K562 (cell line): ENCODE data around the gene TNNT2. TPM values are rescaled to one million over a fixed set of nuclear protein-coding genes. Genes with fewer than 3 reads are reported as not detected.

Experiments used
- ATAC-seq: fragments of 200-7000 bp; cut with Tn5 transposase; 3 replicates; pipeline ENCODE4 v1.9.1; 2020; ENCODE audit warnings: moderate library complexity
- BruUV-seq: library from RNA; stranded (reverse); fragments of 400-500 nt; replicated peaks from 2 replicates; lab custom pipeline; 2021; lab: Mats Ljungman, UMichigan
- CTCF ChIA-PET: fragments of 300-600 bp; formaldehyde crosslinking; extraction: SDS; loops from one replicate; lab custom pipeline; 2021; ENCODE audit warnings: low intra/inter-chr PET ratio; lab: Yijun Ruan, JAX
- POLR2A ChIA-PET: fragments of 300-600, 350-650 bp; sonication (Branson Sonifier 250); formaldehyde crosslinking; extraction: SDS; loops from one replicate; lab custom pipeline; 2021; ENCODE audit warnings: antibody characterized with exemption, inconsistent platforms; lab: Yijun Ruan, JAX
- DNase-seq, 4 experiments: peaks; one replicate each; pipeline versions ENCODE4 v3.0.0 to v3.0.0-alpha.2; 2011 to 2018; ENCODE audit warnings: low spot score in 3 of 4, mixed read lengths in 3 of 4; ENCODE audit errors: extremely low read depth in 1 of 4
- FAIRE-seq: peaks from 2 replicates; lab custom pipeline; 2011; peaks lifted over from hg19 to GRCh38; lab: Jason Lieb, UNC
- H2AFZ ChIP-seq: 2 replicates; pipeline ENCODE4 v1.6.0; 2011; ENCODE audit warnings: low read depth, low read length, control low read depth, inconsistent platforms
- H3K27ac ChIP-seq: fragments of 200-600 bp; 3 replicates; pipeline ENCODE4 v1.8.0; 2011; ENCODE audit warnings: low read depth, mild to moderate bottlenecking, control low read depth, inconsistent platforms, low read length, moderate library complexity, mixed read lengths; ENCODE audit errors: extremely low read depth
- H3K27me3 ChIP-seq, 2 experiments: fragments of 300-600 bp in 1 of 2; 2 replicates in 1 of 2; 3 replicates in 1 of 2; pipeline versions ENCODE4 v1.6.0 to v1.8.0; 2011; ENCODE audit warnings: inconsistent platforms in 2 of 2, low read length in 2 of 2, mild to moderate bottlenecking in 1 of 2, mixed read lengths in 1 of 2, moderate library complexity in 1 of 2; ENCODE audit not compliant: control insufficient read depth in 2 of 2, insufficient read depth in 2 of 2
- H3K36me3 ChIP-seq: fragments of 300-600 bp; 3 replicates; pipeline ENCODE4 v1.8.0; 2011; ENCODE audit warnings: mild to moderate bottlenecking, low read length, inconsistent platforms; ENCODE audit not compliant: control insufficient read depth, insufficient read depth
- H3K4me1 ChIP-seq, 2 experiments: fragments of 200-600 bp in 1 of 2; replicated peaks in 1 of 2; 2 replicates in 1 of 2; 3 replicates in 1 of 2; pipeline versions ENCODE4 v1.5.1 to v1.8.0; 2011; ENCODE audit warnings: inconsistent platforms in 2 of 2, low read length in 2 of 2, mild to moderate bottlenecking in 1 of 2, mixed read lengths in 1 of 2, moderate library complexity in 1 of 2; ENCODE audit not compliant: control insufficient read depth in 2 of 2, insufficient read depth in 2 of 2
- H3K4me2 ChIP-seq: 2 replicates; pipeline ENCODE4 v1.6.1; 2011; ENCODE audit warnings: low read length, control low read depth, inconsistent platforms, mixed read lengths; ENCODE audit not compliant: insufficient read depth
- H3K4me3 ChIP-seq: fragments of 200-600 bp; sonication (generic), shearing (Covaris generic); 2 replicates; pipeline ENCODE4 v1.5.1; 2016; ENCODE audit warnings: control low read depth, inconsistent platforms
- H3K79me2 ChIP-seq: fragments of 200-600 bp; 3 replicates; pipeline ENCODE4 v1.8.0; 2011; ENCODE audit warnings: low read length, inconsistent platforms; ENCODE audit not compliant: control insufficient read depth, insufficient read depth
- H3K9ac ChIP-seq, 2 experiments: 2 replicates each; pipeline versions ENCODE4 v1.6.0 to v1.6.1; 2011; ENCODE audit warnings: low read depth in 2 of 2, low read length in 2 of 2, control low read depth in 1 of 2, inconsistent platforms in 1 of 2, mild to moderate bottlenecking in 1 of 2, mixed read lengths in 1 of 2; ENCODE audit not compliant: insufficient read depth in 1 of 2
- H3K9me1 ChIP-seq: one replicate; pipeline ENCODE4 v1.6.0; 2011; ENCODE audit warnings: inconsistent platforms, mild to moderate bottlenecking, low read length, moderate library complexity; ENCODE audit not compliant: control insufficient read depth, insufficient read depth
- H3K9me3 ChIP-seq: replicated peaks from 2 replicates; pipeline ENCODE4 v1.5.1; 2011; ENCODE audit warnings: low read depth, low read length, inconsistent platforms; ENCODE audit not compliant: control insufficient read depth, insufficient read depth
- H4K20me1 ChIP-seq: replicated peaks from 2 replicates; pipeline ENCODE4 v1.6.1; 2011; ENCODE audit warnings: low read length, inconsistent platforms, mixed read lengths; ENCODE audit not compliant: control insufficient read depth, insufficient read depth
- ARNT ChIP-seq, 2 experiments: fragments of 450-650 bp; IDR thresholded peaks; 2 replicates each; pipeline ENCODE4 v1.6.1; 2016; ENCODE audit warnings: mild to moderate bottlenecking in 1 of 2
- CC2D1A ChIP-seq: fragments of 450-650 bp; IDR thresholded peaks from 2 replicates; pipeline ENCODE4 v1.6.1; 2017; ENCODE audit warnings: mild to moderate bottlenecking
- ETV6 ChIP-seq, 3 experiments: fragments of 150-350 bp in 1 of 3; sonication (generic) in 1 of 3; formaldehyde crosslinking in 1 of 3; IDR thresholded peaks; 2 replicates each; pipeline versions ENCODE4 v1.6.1 to v1.8.0; 2014 to 2022; ENCODE audit warnings: borderline replicate concordance in 2 of 3, low read depth in 2 of 3, antibody characterized with exemption in 1 of 3, low read length in 1 of 3, mild to moderate bottlenecking in 1 of 3, missing genetic modification reagents in 1 of 3
- FOXK1 ChIP-seq: sonication (generic); formaldehyde crosslinking; IDR thresholded peaks from 2 replicates; pipeline ENCODE4 v1.8.0; 2022; ENCODE audit warnings: missing genetic modification reagents, mild to moderate bottlenecking, borderline replicate concordance
- KLF16 ChIP-seq: IDR thresholded peaks from 2 replicates; pipeline ENCODE4 v1.6.1; 2016; ENCODE audit warnings: antibody characterized with exemption
- MTF1 ChIP-seq: fragments of 250-450 bp; sonication (Bioruptor Pico); IDR thresholded peaks from 2 replicates; pipeline ENCODE4 v1.9.0; 2021; ENCODE audit warnings: moderate library complexity, mild to moderate bottlenecking, inconsistent platforms, borderline replicate concordance
- NFATC3 ChIP-seq: fragments of 450-650 bp; IDR thresholded peaks from 2 replicates; pipeline ENCODE4 v1.6.1; 2017; ENCODE audit warnings: mild to moderate bottlenecking
- SAFB2 ChIP-seq: fragments of 200-400 bp; formaldehyde crosslinking; IDR thresholded peaks from 2 replicates; pipeline ENCODE4 v1.6.1; 2018; ENCODE audit warnings: borderline replicate concordance, low read length, low read depth, moderate library complexity; ENCODE audit not compliant: severe bottlenecking
- SETDB1 ChIP-seq: IDR thresholded peaks from one replicate; pipeline ENCODE4 v1.6.1; 2012; ENCODE audit warnings: low read length, control low read depth, inconsistent platforms
- SRF ChIP-seq, 2 experiments: fragments of 250-450, 450-650 bp in 1 of 2; sonication (Bioruptor Pico) in 1 of 2; sonication (generic) in 1 of 2; formaldehyde crosslinking; IDR thresholded peaks; 2 replicates each; pipeline versions ENCODE4 v1.5.0 to v1.5.1; 2020 to 2022; ENCODE audit warnings: mild to moderate bottlenecking in 1 of 2, missing genetic modification reagents in 1 of 2
- TCF3 ChIP-seq: sonication (generic); formaldehyde crosslinking; IDR thresholded peaks from 2 replicates; pipeline ENCODE4 v1.4.0; 2020; ENCODE audit warnings: mild to moderate bottlenecking, missing genetic modification reagents
- WGBS: fragments of 100-300 bp; shearing (Covaris generic); methylation state at CpG from one replicate; pipeline ENCODE4 v1.1.6; 2016; ENCODE audit warnings: low coverage, mixed read lengths; ENCODE audit not compliant: insufficient coverage; ENCODE audit errors: missing lambda C conversion rate; 5-methylcytosine and 5-hydroxymethylcytosine counted together
- in situ Hi-C: fragments of 300-500 bp; cut with MboI; formaldehyde crosslinking; loops from 4 replicates; pipeline ENCODE4 v1.15.0; 2018; ENCODE audit warnings: inconsistent platforms, mixed read lengths
- intact Hi-C: fragments of 100-400 bp; cut with micrococcal nuclease; formaldehyde crosslinking; loops from 2 replicates; pipeline ENCODE4 v1.14.2; 2022
- polyA plus RNA-seq, 8 experiments: library from polyadenylated mRNA; depleted of rRNA in 4 of 8; stranded (reverse) in 5 of 8; unstranded in 3 of 8; fragments of >200 nt; fragmentation: Nextera tagmentation in 2 of 8; fragmentation: Illumina TruSeq in 1 of 8; extraction: Ambion mirVana in 2 of 8; extraction: Trizol in 1 of 8; gene quantifications; 2 replicates each; pipeline versions ENCODE4 v1.2.1 to v1.2.3, GENCODE V29; 2011 to 2014; ENCODE audit warnings: inconsistent platforms in 1 of 8, missing spikeins in 1 of 8
- total RNA-seq, 7 experiments: library from RNA; depleted of rRNA in 6 of 7; stranded (reverse); fragments of >200 nt in 6 of 7; fragmentation: Illumina TruSeq in 2 of 7; extraction: Trizol in 2 of 7; gene quantifications; 2 replicates each; pipeline versions ENCODE4 v1.2.1 to v1.2.3, GENCODE V29; 2011 to 2021; ENCODE audit warnings: low replicate concordance in 1 of 7
- TF ChIP-seq, protein P1 (sequence below): fragments of 200-400 bp; formaldehyde crosslinking; IDR thresholded peaks from 2 replicates; pipeline ENCODE4 v1.6.1; 2017; ENCODE audit warnings: mild to moderate bottlenecking, low read depth, low read length, moderate library complexity
- TF ChIP-seq, protein P2 (sequence below): IDR thresholded peaks from 2 replicates; pipeline ENCODE4 v1.6.1; 2011; ENCODE audit not compliant: insufficient read length; ENCODE audit errors: extremely low read depth
- TF ChIP-seq, protein P3 (sequence below): sonication (generic); formaldehyde crosslinking; IDR thresholded peaks from 2 replicates; pipeline ENCODE4 v1.9.0; 2022; ENCODE audit warnings: mild to moderate bottlenecking, missing genetic modification reagents
- TF ChIP-seq, protein P4 (sequence below): fragments of 450-650 bp; IDR thresholded peaks from 2 replicates; pipeline ENCODE4 v1.6.1; 2016; ENCODE audit warnings: low read depth, mild to moderate bottlenecking, moderate library complexity
- TF ChIP-seq, protein P5 (sequence below), 2 experiments: fragments of 450-650 bp; conservative IDR thresholded peaks; 2 replicates each; pipeline ENCODE4 v1.6.1; 2017; ENCODE audit warnings: mild to moderate bottlenecking in 2 of 2, moderate library complexity in 2 of 2

TNNT2 gene
- total and polyA plus RNA-seq, 9 of the 15 experiments (the other 6 are each of a cell fraction or from before 2014, with no cell fraction given) = not detected

DNA sequence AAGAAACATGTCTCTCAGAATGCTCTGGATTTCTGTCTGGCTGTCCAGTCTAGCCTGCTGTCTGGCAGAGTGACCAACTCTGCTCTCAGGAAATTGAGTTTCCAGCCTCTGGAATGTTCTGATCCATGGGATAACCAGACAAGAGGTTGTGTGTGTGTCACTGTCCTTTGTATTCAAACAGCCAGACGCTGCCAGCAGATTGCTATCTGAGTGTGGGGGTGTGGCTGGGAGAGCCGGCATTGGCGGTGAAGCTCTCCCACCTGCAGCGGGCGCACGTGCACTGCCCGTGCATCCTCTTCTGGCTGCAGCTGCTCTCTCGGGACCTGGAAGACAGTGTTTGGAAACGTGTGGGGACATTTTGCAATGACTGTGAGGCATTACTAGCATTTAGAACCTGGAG is 68.1 kb downstream of the TNNT2 start:
- ATAC-seq (peak; percentile 93), DNase-seq (peak; percentile 69 to 87 (median 80)), FAIRE-seq (peak; percentile 61)
- BruUV-seq = no TSS peak
- Histone ChIP-seq H3K4me2 (no peak overlapping the region), H3K36me3 (no peaks in the 10 kb centered on the region), H3K9me3 (no peaks in the 10 kb centered on the region), H4K20me1 (peaks cover 24% of the 10 kb centered on the region), H3K27ac (no peak overlapping the region), H3K4me3 (no peak overlapping the region), H3K4me1 (peaks cover 0 to 6% of the 10 kb centered on the region in 2 experiments; a peak in 2 of 5 replicates), H3K27me3 (peaks cover 25 to 92% of the 10 kb centered on the region in 2 experiments; a peak in 4 of 5 replicates), H2AFZ (no peak overlapping the region), H3K9ac (no peak overlapping the region), H3K79me2 (no peaks in the 10 kb centered on the region), H3K9me1 (no peaks in the 10 kb centered on the region)
- WGBS = 2% methylated on average over 9 of the region's 9 CpGs
- CTCF ChIA-PET = interaction anchor here (0.7 kb wide), 1 partner anchor 37 kb away, joined by 3 read pairs; no protein-coding TSS in a partner anchor
- intact Hi-C loops (loop anchor here (1.0 kb wide), 1 partner anchor 37 kb away; no protein-coding TSS in a partner anchor), in situ Hi-C loops (no loop called here)
- POLR2A ChIA-PET = interaction anchor here (0.5 to 0.9 kb wide), 4 partner anchors 12 to 220 kb away, joined by 3 read pairs; no protein-coding TSS in a partner anchor
- TF ChIP-seq KLF16 (no peak), SAFB2 (no peak), ETV6 (IDR thresholded peaks at IDR 0.05; ENCODE audit: borderline replicate concordance in 1 of 2, low read depth in 2 of 2, low read length in 1 of 2) (no peak), ETV6 (CRISPR knock-in tag; IDR thresholded peaks at IDR 0.05; ENCODE audit: borderline replicate concordance) (no peak), FOXK1 (CRISPR knock-in tag) (no peak), CC2D1A (no peak), SRF (CRISPR knock-in tag; IDR thresholded peaks at IDR 0.05) (no peak), ARNT (IDR thresholded peaks at IDR 0.05) (no peak), SETDB1 (no peak), TCF3 (CRISPR knock-in tag) (no peak), MTF1 (CRISPR knock-in tag) (no peak), NFATC3 (no peak)
- TF ChIP-seq, protein P1, sequence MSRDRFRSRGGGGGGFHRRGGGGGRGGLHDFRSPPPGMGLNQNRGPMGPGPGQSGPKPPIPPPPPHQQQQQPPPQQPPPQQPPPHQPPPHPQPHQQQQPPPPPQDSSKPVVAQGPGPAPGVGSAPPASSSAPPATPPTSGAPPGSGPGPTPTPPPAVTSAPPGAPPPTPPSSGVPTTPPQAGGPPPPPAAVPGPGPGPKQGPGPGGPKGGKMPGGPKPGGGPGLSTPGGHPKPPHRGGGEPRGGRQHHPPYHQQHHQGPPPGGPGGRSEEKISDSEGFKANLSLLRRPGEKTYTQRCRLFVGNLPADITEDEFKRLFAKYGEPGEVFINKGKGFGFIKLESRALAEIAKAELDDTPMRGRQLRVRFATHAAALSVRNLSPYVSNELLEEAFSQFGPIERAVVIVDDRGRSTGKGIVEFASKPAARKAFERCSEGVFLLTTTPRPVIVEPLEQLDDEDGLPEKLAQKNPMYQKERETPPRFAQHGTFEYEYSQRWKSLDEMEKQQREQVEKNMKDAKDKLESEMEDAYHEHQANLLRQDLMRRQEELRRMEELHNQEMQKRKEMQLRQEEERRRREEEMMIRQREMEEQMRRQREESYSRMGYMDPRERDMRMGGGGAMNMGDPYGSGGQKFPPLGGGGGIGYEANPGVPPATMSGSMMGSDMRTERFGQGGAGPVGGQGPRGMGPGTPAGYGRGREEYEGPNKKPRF = no peak
- TF ChIP-seq, protein P2, sequence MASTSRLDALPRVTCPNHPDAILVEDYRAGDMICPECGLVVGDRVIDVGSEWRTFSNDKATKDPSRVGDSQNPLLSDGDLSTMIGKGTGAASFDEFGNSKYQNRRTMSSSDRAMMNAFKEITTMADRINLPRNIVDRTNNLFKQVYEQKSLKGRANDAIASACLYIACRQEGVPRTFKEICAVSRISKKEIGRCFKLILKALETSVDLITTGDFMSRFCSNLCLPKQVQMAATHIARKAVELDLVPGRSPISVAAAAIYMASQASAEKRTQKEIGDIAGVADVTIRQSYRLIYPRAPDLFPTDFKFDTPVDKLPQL = no peak
- TF ChIP-seq, protein P3, sequence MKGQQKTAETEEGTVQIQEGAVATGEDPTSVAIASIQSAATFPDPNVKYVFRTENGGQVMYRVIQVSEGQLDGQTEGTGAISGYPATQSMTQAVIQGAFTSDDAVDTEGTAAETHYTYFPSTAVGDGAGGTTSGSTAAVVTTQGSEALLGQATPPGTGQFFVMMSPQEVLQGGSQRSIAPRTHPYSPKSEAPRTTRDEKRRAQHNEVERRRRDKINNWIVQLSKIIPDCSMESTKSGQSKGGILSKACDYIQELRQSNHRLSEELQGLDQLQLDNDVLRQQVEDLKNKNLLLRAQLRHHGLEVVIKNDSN (CRISPR knock-in tag) = peak; percentile 60; the same call in 1 of the 2 replicates
- TF ChIP-seq, protein P4, sequence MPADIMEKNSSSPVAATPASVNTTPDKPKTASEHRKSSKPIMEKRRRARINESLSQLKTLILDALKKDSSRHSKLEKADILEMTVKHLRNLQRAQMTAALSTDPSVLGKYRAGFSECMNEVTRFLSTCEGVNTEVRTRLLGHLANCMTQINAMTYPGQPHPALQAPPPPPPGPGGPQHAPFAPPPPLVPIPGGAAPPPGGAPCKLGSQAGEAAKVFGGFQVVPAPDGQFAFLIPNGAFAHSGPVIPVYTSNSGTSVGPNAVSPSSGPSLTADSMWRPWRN = peak; percentile 71; the same call in 1 of the 2 replicates
- TF ChIP-seq, protein P5, sequence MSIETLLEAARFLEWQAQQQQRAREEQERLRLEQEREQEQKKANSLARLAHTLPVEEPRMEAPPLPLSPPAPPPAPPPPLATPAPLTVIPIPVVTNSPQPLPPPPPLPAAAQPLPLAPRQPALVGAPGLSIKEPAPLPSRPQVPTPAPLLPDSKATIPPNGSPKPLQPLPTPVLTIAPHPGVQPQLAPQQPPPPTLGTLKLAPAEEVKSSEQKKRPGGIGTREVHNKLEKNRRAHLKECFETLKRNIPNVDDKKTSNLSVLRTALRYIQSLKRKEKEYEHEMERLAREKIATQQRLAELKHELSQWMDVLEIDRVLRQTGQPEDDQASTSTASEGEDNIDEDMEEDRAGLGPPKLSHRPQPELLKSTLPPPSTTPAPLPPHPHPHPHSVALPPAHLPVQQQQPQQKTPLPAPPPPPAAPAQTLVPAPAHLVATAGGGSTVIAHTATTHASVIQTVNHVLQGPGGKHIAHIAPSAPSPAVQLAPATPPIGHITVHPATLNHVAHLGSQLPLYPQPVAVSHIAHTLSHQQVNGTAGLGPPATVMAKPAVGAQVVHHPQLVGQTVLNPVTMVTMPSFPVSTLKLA (conservative IDR thresholded peaks at IDR 0.05) = peak in 1 of 2 experiments; percentile 37; a peak in 1 of 4 replicates
